Smooth muscle cell (in vitro differentiated cells): ENCODE results near the gene C1orf116. TPM values are rescaled to one million over a fixed set of nuclear protein-coding genes. Genes with fewer than 3 reads are reported as not detected.

Experiments used
- DNase-seq: peaks from one replicate; lab custom pipeline; 2025; ENCODE audit not compliant: unreplicated experiment; lab: John Stamatoyannopoulos, UW
- H2AFZ ChIP-seq: fragments of 200-600 bp; sonication (generic); 2 replicates; pipeline ENCODE4 v1.6.0; 2016; ENCODE audit warnings: antibody characterized with exemption, low read depth, mild to moderate bottlenecking
- H3F3A ChIP-seq: fragments of 200-600 bp; sonication (generic); 2 replicates; pipeline ENCODE4 v1.6.0; 2017; ENCODE audit warnings: antibody characterized with exemption, low read depth
- H3K27ac ChIP-seq: fragments of 200-600 bp; sonication (generic); 2 replicates; pipeline ENCODE4 v1.5.1; 2016; ENCODE audit warnings: low read depth, mild to moderate bottlenecking
- H3K27me3 ChIP-seq: fragments of 200-600 bp; sonication (generic); 2 replicates; pipeline ENCODE4 v1.6.1; 2016; ENCODE audit warnings: low read depth, mild to moderate bottlenecking
- H3K36me3 ChIP-seq: fragments of 200-600 bp; sonication (generic); 2 replicates; pipeline ENCODE4 v1.5.1; 2016; ENCODE audit warnings: low read depth
- H3K4me1 ChIP-seq: fragments of 200-600 bp; sonication (generic); 2 replicates; pipeline ENCODE4 v1.5.1; 2016; ENCODE audit warnings: low read depth
- H3K4me2 ChIP-seq: fragments of 200-600 bp; sonication (generic); 2 replicates; pipeline ENCODE4 v1.6.0; 2016; ENCODE audit warnings: mild to moderate bottlenecking
- H3K4me3 ChIP-seq: fragments of 200-600 bp; sonication (generic); 2 replicates; pipeline ENCODE4 v1.5.1; 2016; ENCODE audit warnings: mild to moderate bottlenecking
- H3K79me2 ChIP-seq: fragments of 200-600 bp; sonication (generic); 2 replicates; pipeline ENCODE4 v1.6.0; 2016; ENCODE audit warnings: low read depth, mild to moderate bottlenecking
- H3K9ac ChIP-seq: fragments of 200-600 bp; sonication (generic); 2 replicates; pipeline ENCODE4 v1.6.0; 2016; ENCODE audit warnings: low read depth
- H3K9me3 ChIP-seq: fragments of 200-600 bp; sonication (generic); replicated peaks from 2 replicates; pipeline ENCODE4 v1.5.1; 2016; ENCODE audit warnings: low read depth
- H4K20me1 ChIP-seq: fragments of 200-600 bp; sonication (generic); 2 replicates; pipeline ENCODE4 v1.6.0; 2016; ENCODE audit warnings: low read depth
- WGBS: methylation state at CpG from one replicate; pipeline ENCODE4 v1.1.7; 2016; ENCODE audit warnings: low lambda C conversion rate; 5-methylcytosine and 5-hydroxymethylcytosine counted together
- polyA plus RNA-seq: library from polyadenylated mRNA; unstranded; fragments of >200 nt; fragmentation: Nextera tagmentation; extraction: Ambion mirVana; gene quantifications from 2 replicates; pipeline ENCODE4 v1.2.1, GENCODE V29; 2016
- total RNA-seq: library from RNA; depleted of rRNA; stranded (reverse); fragments of >200 nt; gene quantifications from 2 replicates; pipeline ENCODE4 v1.2.3, GENCODE V29; 2014
- TF ChIP-seq, protein P1 (sequence below): fragments of 200-600 bp; sonication (generic); IDR thresholded peaks from 2 replicates; pipeline ENCODE4 v1.5.1; 2017; ENCODE audit warnings: borderline replicate concordance, mild to moderate bottlenecking, antibody characterized with exemption; ENCODE audit not compliant: insufficient read depth, poor library complexity, severe bottlenecking

Gene C1orf116
- total and polyA plus RNA-seq, 2 experiments from 2014 or later: 0.14 to 6.0 TPM

DNA sequence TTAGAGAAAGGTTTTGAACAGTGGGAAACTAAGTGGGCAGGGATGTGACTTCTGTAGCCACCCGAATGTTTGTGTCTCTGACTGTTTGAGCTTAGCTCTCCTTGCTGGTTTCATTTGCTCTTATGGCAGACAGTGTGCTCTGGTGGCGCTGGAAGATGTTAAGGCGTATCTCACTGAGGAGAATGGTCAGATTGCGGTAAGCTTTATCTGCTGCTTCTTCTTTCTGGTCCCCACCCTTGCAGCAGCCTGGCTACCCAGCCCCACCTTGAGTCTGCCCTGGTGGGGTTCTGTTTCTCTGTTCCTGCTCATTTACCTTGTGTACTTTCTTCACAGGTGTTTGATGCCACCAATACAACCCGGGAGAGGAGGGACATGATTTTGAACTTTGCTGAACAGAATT is 30.5 kb upstream of the C1orf116 start:
- no peak overlapping the region for H3K9ac ChIP-seq
- no peaks in the 10 kb centered on the region for H3K27me3 ChIP-seq
- 97% methylated on average over 5 of the region's 5 CpGs for WGBS
- DNase-seq: no peak
- no peak overlapping the region for H3K27ac ChIP-seq
- no peaks in the 10 kb centered on the region for H3K9me3 ChIP-seq
- H3K4me2 ChIP-seq: no peak overlapping the region
- H3K79me2 ChIP-seq: no peaks in the 10 kb centered on the region
- H2AFZ ChIP-seq: no peak overlapping the region
- TF ChIP-seq, protein P1, sequence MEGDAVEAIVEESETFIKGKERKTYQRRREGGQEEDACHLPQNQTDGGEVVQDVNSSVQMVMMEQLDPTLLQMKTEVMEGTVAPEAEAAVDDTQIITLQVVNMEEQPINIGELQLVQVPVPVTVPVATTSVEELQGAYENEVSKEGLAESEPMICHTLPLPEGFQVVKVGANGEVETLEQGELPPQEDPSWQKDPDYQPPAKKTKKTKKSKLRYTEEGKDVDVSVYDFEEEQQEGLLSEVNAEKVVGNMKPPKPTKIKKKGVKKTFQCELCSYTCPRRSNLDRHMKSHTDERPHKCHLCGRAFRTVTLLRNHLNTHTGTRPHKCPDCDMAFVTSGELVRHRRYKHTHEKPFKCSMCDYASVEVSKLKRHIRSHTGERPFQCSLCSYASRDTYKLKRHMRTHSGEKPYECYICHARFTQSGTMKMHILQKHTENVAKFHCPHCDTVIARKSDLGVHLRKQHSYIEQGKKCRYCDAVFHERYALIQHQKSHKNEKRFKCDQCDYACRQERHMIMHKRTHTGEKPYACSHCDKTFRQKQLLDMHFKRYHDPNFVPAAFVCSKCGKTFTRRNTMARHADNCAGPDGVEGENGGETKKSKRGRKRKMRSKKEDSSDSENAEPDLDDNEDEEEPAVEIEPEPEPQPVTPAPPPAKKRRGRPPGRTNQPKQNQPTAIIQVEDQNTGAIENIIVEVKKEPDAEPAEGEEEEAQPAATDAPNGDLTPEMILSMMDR: no peak
- H3K36me3 ChIP-seq: no peaks in the 10 kb centered on the region
- no peak overlapping the region for H3K4me3 ChIP-seq
- H4K20me1 ChIP-seq: no peaks in the 10 kb centered on the region
- H3F3A ChIP-seq: no peaks in the 10 kb centered on the region
- H3K4me1 ChIP-seq: peaks cover 2% of the 10 kb centered on the region

DNA sequence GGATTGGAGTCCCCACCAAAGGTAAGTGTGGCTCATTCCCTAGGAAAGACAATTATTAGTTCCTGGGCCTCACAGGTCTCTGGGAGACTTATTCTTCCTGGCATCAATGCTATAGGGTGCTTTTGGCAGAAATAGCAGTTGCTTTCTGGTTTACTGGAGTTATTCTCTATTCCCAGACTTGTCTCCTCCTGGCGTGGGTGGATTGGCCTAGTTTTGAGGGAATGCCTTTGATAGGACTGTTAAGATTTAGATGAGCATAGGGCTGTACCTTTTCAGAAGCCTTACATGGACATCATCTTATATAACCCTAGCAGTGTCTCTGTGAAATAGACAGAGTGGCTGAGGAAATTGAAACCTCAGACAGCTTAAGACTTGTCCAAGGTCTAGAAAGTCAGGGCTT is 29.5 kb upstream of the C1orf116 start:
- Histone ChIP-seq H3K9me3 (no peaks in the 10 kb centered on the region), H3K4me3 (no peak overlapping the region), H3F3A (no peaks in the 10 kb centered on the region), H3K27ac (no peak overlapping the region), H2AFZ (no peak overlapping the region), H3K9ac (no peak overlapping the region), H3K4me2 (no peak overlapping the region), H3K4me1 (peaks cover 2% of the 10 kb centered on the region), H3K36me3 (no peaks in the 10 kb centered on the region), H4K20me1 (no peaks in the 10 kb centered on the region), H3K79me2 (no peaks in the 10 kb centered on the region), H3K27me3 (no peaks in the 10 kb centered on the region)
- TF ChIP-seq, protein P1: no peak
- WGBS: 88% methylated on average over 1 of the region's 1 CpG
- DNase-seq: no peak

DNA sequence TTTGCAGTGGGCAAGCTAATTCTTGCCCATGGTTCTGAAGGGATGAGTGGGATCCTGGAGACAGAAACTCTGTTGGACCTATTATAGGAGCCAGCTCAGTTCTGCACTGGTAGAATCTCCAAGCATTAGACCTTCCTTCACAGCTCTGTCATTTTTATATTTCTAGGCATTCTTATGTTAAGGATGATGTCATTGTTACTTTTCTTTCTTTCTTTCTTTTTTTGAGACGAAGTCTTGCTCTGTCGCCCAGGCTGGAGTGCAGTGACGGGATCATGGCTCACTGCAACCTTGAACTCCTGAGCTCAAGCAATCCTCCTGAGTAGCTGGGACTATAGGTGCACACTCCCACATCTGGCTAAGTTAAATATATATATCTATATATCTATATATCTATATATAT is 28.0 kb upstream of the C1orf116 start:
- peaks cover 2% of the 10 kb centered on the region for H3K4me1 ChIP-seq
- no peak overlapping the region for H3K9ac ChIP-seq
- 66% methylated on average over 3 of the region's 3 CpGs for WGBS
- H3K4me3 ChIP-seq: no peak overlapping the region
- no peak for DNase-seq
- no peaks in the 10 kb centered on the region for H3K9me3 ChIP-seq
- H3K27ac ChIP-seq: no peak overlapping the region
- no peak overlapping the region for H2AFZ ChIP-seq
- TF ChIP-seq, protein P1: no peak
- H3K36me3 ChIP-seq: no peaks in the 10 kb centered on the region
- H3F3A ChIP-seq: no peaks in the 10 kb centered on the region
- no peaks in the 10 kb centered on the region for H3K27me3 ChIP-seq
- no peak overlapping the region for H3K4me2 ChIP-seq
- H4K20me1 ChIP-seq: no peaks in the 10 kb centered on the region
- no peaks in the 10 kb centered on the region for H3K79me2 ChIP-seq

DNA sequence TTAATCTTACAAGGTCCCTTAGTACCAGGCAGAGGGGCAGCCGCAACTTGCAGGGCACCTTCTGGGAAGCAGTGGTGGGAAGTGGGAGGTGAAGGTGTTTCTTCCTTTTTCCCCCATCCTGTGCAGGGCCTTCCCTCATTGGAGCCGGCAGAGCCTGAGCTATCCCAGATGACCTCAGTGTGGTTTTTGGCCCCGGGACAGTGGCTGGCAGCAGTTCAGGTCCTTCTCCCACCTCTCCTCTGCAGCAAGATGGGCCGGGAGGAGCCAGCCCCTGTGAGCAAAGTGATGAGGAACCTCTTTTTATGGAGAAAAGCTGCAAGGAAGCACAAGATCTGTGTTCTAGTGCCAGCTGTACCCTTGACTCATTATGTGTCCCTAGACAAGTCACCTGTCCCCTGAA is 27.3 kb upstream of the C1orf116 start:
- no peak for DNase-seq
- Histone ChIP-seq H4K20me1 (no peaks in the 10 kb centered on the region), H3K4me1 (peaks cover 2% of the 10 kb centered on the region), H3K36me3 (no peaks in the 10 kb centered on the region), H3K79me2 (no peaks in the 10 kb centered on the region), H3K4me3 (no peak overlapping the region), H3K4me2 (no peak overlapping the region), H3F3A (no peaks in the 10 kb centered on the region), H3K9ac (no peak overlapping the region), H3K9me3 (no peaks in the 10 kb centered on the region), H3K27me3 (no peaks in the 10 kb centered on the region), H3K27ac (no peak overlapping the region), H2AFZ (no peak overlapping the region)
- TF ChIP-seq, protein P1: no peak
- WGBS: 97% methylated on average over 4 of the region's 4 CpGs
